ENCODE measurements around the gene RAB40B.
A peak's percentile ranks its signal among the peaks of the same experiment; 100 is the strongest.

Gene RAB40B

DNA sequence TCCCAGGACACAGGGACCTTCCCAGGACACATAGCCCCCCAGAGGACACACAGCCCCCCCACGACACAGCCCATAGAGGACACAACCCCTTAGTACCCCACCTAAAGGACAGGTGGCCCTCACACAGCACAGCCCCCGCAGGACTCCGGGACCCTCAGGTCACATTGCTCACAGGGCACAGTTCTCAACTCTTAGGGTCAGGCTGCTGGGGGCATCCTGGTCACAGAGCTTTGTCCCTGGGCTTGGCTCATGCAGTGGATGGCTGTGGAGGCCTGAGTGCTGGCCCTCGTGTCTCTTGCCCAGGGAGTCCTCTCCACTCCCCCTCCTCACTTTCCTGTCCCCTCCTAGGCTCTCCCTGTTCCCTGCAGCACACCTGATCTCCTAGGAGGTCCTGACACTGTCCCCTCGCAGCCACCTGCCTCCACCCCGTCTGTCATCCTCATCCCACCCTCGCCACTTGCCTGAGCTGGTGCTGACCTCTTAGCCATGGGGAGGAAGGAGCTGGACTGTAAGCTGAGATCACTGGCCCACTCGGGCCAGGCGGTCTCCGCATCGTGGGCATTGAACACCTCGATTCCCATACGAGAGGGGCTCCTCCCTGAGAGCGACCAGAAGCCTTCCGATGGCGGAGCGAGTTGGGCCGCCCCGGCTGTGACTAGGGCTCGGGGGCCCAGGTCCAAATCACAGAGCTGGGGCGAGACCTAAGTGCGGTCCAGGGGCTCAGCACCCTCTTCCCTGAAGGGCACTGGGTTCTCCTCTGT is 48.8 kb downstream of the RAB40B start:
- DNase-seq (ENCODE audit: low read depth in 2 of 2) = no peak

DNA sequence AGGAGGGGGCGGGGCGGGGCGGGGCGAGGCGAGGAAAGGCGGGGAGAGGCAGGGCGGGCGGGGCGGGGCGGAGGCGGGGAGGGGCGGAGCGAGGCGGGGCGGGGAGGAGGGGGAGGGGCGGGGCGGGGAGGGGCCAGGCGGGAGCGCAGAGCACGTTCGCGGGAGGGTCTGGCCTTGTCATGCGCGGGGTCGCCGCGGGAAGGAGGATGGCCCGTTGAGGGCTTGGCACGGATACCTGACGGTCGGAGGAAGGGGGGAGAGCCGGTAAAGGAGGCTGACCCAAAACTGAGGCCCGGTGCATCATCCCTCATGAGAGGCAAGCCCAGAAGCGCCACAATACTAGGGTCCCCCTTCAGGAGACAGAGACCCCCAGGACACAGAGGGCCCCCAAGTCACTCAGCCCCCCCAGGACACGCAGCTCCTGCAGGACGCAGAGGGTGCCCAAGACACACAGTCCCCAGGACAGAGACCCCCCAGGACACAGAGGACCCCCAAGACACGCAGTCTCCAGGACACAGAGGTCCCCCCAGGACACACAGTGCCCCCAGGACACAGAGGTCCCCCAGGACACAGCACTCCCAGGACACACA is 49.7 kb downstream of the RAB40B start:
- no peak for DNase-seq (ENCODE audit: low read depth in 2 of 2)

DNA sequence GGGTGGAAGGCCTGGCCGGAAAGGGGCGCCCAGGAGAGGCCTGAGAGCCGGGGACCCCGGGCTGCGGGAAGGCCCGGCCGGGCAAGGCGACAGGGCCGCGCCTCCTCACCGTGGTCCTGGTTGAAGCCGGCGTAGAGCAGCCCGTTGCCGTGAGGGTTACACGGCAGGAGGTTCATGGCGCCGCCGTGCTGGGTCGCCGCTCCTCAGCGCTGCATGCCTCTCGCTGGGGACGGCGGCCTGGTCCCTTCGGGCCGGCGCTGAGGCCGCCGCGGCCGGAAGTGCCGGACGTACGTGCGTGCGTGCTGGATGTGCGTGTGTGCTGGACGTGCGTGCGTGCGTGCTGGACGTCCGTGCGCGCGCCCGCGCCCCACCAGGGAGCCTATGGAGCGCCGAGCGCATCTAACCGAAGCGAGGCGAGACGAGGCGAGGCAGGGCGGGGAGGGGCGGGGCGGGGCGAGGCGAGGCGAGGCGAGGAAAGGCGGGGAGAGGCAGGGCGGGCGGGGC is 50.3 kb downstream of the RAB40B start, which contains the start of gene WDR45B:
Gene WDR45B, minus strand, starts transcription at position 280 of the 504 bp plus-strand sequence. Its CDS starts 104 bp downstream, at position 176.
- peak; percentile 88 to 89 for DNase-seq (ENCODE audit: low read depth in 2 of 2)

DNA sequence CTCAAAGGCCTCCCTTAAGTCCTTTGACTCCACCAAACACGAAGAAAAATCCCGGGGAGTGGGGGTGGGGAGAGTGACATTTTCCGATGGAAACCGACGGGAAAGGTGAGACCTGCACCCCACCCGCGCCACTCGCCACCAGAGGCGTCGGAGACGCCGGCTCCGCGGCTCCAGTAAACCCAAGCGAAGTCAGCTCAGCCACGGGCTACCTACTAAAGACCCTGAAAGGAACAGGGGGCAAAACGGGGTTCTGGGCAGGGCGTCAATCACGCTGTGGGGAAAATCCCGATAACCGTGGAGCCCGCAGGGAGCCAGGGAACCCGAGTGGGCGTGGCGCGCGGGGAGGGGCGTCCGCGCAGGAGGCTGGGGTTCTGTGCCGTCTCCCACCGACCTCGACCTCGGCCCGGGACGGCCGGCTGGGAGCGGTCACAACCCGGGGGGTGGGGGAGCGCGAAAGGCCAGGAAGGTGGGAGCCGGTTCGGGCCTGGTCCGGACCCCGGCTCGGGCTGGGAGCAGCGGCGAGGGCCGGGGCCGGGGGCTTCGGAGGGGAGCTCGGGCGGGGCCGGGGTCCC is 50.8 kb downstream of the RAB40B start:
- peak; percentile 30 to 37 for DNase-seq (ENCODE audit: low read depth in 2 of 2)

DNA sequence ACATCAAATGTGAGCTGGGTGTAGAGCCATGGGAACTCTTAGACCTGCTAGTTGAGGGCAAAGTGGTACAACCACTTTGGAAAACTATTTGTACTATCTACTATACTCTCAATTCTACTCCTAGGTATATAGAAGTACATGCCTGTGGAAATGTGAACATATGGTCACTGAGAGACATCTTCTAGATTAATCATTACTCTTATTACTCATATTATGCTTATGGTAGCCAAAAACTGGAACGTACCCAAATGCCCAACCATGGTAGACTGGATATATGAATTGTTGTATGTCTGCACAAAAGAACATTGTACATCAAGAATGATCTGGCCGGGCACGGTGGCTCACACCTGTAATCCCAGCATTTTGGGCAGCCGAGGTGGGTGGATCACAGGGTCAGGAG is 53.0 kb downstream of the RAB40B start:
- DNase-seq (ENCODE audit: low read depth in 2 of 2) = no peak

DNA sequence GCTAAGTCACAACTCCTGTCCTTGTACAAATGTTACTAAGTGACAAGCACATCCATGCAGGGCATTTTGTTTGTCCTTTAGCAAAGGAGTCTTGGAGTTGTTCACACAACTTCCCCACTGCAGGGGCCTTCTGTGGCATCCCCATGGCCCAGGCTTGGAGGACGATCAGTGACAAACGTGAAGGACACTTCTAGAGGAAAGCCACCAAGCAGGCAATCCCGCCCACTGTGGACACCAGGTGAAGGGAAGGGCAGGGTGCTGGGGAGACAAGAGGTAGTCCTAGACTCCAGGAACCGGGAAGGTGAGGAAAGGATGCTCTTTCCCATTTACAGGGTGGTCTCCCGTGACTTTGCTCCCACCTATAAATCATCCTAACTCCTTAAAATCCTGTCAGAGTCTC is 54.4 kb downstream of the RAB40B start:
- no peak for DNase-seq (ENCODE audit: low read depth in 2 of 2)

DNA sequence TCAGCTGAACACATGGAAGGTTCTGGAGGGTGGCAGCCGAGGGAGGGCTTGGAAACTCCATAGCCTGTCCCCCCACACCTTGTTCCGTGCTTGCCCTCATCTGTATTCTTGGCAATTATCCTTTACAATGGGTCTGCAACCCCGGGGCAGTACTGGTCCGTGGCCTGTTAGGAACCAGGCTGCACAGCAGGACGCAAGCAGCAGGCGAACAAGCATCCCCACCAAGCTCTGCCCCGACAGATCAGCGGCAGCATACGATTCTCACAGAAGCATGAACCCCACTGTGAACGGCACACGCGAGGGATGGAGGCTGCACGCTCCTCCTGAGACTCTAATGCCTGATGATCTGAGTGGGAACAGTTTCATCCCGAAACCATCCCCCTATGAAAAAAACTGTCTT is 56.5 kb downstream of the RAB40B start:
- no peak for DNase-seq (ENCODE audit: low read depth in 2 of 2)

DNA sequence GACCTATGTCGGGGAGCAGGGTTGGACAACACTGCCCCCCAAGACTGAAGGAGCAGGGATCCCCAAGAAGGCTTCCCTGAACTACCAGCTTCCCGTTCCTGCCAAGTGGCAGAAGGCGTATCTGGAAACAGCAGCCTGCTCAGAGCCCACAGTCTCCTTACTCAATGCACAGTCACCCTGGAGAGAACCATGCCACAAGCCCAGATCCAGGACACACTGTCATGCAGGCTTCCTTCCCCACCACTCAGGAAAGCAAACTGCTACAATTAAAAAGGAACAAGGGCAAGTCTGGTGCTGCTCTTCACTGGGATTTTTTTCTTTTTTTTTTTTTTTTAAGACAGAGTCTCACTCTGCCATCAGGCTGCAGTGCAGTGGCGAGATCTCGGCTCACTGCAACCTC is 58.5 kb downstream of the RAB40B start:
- no peak for DNase-seq (ENCODE audit: low read depth in 2 of 2)

DNA sequence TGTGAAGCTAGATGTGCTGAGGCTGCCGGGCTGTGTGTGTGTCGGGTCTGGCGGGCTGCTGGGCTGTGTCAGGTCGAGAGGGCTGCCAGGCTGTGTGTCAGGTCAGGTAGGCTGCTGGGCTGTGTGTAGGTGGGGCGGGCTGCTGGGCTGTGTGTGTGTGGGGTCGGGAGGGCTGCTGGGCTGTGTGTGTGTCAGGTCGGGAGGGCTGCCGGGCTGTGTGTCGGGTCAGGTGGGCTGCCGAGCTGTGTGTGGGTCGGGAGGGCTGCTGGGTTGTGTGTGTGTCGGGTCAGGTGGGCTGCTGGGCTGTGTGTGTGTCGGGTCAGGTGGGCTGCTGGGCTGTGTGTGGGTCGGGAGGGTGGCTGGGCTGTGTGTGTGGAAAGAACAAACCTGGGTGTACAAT is 58.9 kb downstream of the RAB40B start:
- no peak for DNase-seq (ENCODE audit: low read depth in 2 of 2)

DNA sequence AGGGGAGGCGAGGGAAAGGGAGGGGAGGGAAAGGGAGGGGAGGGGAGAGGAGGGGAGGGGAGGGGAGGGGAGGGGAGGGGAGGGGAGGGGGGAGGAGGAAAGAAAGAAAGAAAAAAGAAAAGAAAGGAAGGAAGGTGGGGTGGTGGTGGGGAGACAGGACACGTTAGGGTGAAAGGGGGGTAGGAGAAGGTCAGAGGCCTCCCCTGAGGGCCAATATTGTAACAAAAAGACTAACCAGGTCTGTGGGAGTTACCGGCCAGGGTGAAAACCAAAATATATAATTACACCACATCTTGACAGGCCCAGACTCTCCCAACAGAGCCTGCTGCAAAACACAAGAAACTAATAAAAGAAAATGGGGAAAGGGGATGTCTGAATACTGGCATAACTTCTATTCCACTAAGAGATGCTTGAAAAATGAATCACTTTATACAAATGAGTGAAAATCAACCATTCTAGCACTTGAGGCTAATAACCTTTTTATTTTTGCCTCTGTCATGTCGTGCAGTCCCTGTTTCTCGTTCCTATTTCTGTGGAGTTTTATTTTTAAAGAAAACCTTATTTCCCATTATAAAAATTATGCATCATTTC is 60.2 kb downstream of the RAB40B start:
- DNase-seq (ENCODE audit: low read depth in 2 of 2) = no peak

DNA sequence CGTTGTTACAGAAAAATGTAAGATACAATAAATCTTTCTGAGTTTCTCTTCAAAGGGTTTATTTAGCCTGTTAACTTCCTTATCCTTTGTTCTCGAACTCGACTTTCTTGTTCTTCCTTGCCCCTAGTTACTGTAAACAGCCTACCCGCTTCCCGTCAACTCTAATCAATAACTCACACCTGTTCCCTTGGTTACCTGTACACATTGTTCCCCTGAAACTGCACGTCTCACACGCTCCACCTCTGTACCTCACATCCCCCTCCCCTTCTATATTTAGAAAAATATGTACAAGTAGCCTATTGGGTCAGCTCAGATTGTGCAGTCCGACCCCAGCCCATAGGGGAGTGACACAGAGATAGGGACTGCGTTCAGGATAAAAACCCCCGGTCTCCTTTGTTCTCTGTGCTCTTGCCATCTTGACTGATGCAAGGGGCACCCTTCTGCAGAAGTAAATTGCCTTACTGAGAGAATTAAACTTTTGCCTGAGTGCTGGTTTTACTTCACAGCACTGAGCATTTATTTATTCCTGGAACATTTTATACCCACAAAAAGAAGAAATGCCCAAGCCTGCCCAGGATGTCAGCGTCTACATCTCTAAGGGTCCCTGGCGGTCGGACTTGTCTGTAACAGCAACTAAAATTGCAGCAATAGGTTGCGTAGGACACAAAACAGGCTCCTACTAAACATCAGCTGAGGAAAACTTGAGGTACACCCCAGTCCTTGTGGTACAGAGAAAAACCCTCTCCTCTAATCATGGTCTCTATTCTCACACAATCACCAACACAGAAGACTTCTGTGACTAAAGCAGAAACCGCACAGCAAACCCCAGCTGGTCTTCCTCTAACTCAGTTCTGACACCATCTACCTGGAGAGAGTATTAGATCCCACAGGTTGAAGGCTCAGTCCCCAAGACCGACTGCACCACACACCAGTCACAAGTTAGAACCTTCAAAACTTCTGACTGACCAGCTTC is 61.6 kb downstream of the RAB40B start:
- DNase-seq (ENCODE audit: low read depth in 2 of 2) = no peak

DNA sequence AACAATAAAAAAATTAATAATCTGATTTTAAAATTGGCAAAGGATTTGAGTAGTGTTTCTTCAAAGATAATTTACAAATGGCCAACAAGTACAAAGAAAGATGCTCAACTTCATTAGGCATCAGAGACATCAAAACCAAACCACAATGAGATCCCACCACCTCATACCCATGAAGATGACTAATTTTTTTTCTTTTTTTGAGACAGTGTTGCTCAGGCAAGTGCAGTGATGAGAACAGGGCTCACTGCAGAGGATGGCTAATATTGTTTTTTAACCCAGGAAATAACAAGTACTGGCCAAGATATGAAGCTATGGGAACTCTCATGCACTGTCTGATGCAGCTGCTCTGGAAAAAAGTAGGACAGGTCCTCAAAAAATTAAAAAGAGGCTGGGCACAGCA is 65.2 kb downstream of the RAB40B start:
- no peak for DNase-seq (ENCODE audit: low read depth in 2 of 2)

DNA sequence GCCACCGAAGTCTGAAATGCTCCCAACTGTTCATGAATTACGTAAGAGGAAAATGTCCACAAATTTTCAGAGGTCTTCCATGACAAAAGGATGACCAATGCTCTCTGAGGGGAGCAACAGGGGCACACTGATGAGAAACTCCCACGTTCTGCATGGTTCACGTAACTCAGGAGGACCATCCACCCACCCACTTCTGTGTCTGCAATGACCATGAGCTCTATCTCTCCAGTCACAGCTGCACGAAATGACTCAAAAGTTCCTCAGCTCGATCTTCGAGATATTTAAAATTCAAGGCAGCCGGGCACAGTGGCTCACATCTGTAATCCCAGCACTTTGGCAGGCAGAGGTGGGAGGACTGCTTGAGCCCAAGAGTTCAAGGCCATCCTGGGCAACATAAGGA is 66.0 kb downstream of the RAB40B start:
- DNase-seq (ENCODE audit: low read depth in 2 of 2) = no peak

DNA sequence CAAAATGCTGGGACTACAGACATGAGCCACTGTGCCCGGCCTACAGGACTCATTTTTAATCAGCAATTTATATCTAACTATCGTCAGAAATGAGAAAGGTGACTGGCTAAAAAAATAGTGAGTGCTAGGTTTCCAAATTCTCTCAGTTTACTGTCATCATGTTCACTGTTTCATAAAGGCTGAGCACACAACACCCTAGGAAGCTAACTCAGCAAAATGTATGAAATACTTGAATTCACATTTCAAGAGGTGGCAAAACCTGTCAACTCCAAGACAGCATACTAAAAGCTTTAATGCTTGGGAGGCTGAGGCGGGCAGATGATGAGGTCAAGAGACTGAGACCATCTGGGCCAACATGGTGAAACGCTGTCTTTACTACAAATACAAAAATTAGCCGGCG is 67.0 kb downstream of the RAB40B start:
- DNase-seq (ENCODE audit: low read depth in 2 of 2) = no peak

DNA sequence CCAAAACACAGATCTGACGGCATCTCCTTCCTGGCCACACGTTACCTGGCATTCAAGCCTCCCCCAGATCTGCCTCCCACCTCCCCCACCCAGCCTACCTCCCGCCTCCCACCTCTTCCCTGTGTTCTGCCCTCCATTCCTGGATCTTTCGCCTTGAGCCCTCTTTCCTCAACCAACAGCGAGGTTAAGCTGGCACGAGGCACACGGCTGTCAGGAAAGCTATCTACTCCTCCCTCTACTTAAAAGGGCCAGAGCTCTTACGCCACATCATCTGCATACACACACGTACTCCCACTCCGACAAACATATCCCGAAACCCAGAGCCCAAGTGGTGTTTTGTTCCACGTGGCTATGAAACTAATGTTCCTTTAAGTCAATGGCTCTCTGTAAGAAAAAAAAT is 68.3 kb downstream of the RAB40B start:
- no peak for DNase-seq (ENCODE audit: low read depth in 2 of 2)

DNA sequence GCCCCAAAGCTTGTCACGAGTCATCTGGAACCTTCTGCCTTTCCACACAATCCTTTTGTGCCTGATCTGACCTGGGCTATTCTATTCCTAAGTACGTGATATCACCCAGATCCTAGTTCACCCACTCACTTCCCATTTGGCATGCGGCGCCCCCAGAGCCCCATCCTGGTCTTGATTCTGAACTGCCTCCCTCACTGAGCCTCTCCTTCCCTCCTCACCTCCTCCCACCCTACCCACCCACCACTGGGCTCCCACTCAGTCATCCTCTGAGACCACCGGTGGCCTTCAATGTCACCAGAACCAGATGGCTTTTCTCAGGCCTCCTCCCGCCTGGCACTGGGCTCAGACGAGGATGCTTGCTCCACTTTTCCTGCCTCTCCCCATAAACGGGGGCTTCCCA is 68.8 kb downstream of the RAB40B start:
- no peak for DNase-seq (ENCODE audit: low read depth in 2 of 2)

DNA sequence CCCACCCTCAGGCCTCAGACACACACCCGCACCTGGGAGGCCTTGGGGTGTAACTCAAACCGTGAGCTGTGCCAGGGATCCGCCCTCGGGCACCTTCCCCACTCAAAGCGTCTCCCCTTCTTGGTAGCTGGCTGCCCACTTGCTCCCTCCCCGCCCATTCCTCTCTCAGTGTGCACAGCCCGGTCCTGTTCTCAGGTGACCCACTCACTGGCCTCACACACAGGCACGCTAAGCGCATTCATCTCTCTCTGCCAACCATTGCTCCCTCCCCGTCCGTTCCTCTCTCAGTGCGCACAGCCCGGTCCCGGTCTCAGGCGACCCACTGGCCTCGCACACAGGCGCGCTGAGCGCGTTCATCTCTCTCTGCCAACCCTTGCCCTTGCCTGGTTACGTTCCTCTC is 71.1 kb downstream of the RAB40B start:
- no peak for DNase-seq (ENCODE audit: low read depth in 2 of 2)

DNA sequence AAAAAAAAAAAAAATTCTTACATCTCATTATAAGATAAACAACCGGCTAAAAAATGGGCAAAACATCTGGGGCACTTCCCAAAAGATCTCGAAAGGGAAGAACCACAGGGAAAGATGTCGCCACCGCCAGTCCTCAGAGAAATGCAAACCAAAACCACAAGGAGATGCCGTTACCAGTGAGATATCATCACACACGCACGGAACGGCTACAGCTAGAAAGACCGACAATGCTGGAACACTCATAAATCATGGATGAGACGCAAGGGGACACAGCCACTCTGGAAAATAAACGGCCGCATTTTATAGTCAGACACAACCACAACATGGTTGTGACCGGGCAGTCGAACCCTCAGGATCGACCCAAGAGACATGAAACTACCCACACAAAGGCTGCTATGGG is 74.8 kb downstream of the RAB40B start:
- DNase-seq (ENCODE audit: low read depth in 2 of 2) = no peak

DNA sequence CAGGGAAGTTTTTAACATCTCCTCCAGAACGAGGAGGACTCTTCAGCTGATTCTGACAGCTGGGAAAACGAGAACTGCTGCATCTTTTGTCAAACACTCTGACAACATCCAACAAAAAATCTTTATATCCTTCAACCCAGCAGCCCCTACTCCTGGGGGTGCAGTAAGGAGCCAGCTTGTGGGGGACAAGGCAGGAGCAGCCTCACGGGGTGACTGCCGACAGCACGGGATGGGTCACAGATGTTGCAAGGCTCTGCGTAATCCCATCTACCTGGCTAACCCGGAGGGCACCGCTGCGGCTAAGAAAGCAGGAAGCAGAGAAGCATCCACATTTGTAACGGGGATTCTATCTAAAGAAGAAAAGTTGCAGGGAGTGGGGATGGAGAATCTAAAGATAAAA is 78.9 kb downstream of the RAB40B start:
- DNase-seq (ENCODE audit: low read depth in 2 of 2) = no peak

DNA sequence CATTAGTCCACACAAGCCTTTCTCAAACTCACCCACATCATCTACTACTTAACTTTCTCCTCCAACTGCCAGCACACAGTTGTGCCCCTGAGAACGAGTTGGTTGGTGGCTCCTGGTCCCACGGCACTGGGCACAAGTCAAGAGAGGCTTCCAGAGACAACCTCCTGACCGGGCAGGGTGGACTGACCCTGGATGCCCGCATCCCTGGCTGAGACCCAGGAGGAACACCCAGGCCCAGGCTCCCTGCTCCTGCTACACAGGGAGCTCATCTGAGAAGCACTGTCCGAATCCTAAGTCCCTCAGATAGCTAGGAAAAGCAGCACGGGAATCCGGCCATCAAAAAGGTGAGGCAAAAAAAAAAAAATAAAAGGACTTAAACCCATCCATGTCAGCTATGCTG is 79.3 kb downstream of the RAB40B start:
- DNase-seq (ENCODE audit: low read depth in 2 of 2) = no peak

DNA sequence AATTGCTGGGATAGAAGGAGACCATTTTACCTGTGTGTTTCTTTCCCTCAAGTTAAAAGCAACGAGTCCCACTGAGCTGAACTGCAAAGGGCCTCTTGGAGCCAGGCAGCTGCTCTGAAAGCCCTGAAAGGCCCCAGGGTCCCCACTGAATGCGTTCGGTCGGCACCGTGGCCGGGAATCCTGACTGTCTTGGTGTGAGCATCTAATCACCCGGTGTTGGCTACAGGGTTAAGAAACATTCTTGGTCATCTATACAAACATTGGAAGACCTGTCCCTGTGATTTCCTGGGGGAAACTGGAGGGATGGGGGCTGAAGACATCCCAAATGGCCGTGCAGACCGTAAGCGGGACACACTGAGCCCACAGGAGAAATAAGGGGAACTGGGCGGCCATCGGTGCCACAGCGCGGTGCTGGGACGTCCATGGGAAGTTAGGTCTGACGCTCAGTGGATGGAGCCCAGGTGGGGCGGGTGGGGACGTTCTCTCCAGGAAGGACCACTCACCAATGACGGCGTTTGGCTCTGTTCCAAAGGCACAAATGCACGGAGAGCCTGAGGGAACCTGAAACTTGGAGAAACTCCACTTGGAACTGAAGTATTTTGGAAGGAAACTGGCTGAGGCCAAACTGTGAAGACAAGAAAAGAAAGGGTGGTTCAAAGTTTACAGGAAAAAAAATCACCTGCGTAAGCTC is 82.3 kb downstream of the RAB40B start:
- DNase-seq (ENCODE audit: low read depth in 2 of 2) = no peak

Data from stimulated activated CD8-positive, alpha-beta memory T cell treated with anti-CD3 and anti-CD28 coated beads, Interleukin-2, amount 100 ng/mL, for 48 hours (primary cell).